Neuronal stem cell (in vitro differentiated cells): ENCODE results near the gene MTREX.

Experiments
- DNase-seq: peaks from one replicate; pipeline ENCODE4 v3.0.0-alpha.2; 2013; ENCODE audit warnings: low spot score
- H2AFZ ChIP-seq: one replicate; pipeline ENCODE4 v1.6.1; 2013; ENCODE audit warnings: mild to moderate bottlenecking, low read length, inconsistent platforms
- H2AK5ac ChIP-seq: 2 replicates; pipeline ENCODE4 v1.6.1; 2013; ENCODE audit warnings: low read depth, mild to moderate bottlenecking, inconsistent platforms, low read length, moderate library complexity, mixed read lengths
- H2BK120ac ChIP-seq: 2 replicates; pipeline ENCODE4 v1.6.1; 2013; ENCODE audit warnings: low read depth, mild to moderate bottlenecking, inconsistent platforms, low read length, moderate library complexity, mixed read lengths
- H2BK12ac ChIP-seq: one replicate; pipeline ENCODE4 v1.6.1; 2013; ENCODE audit warnings: low read length, inconsistent platforms
- H2BK15ac ChIP-seq: 2 replicates; pipeline ENCODE4 v1.6.1; 2013; ENCODE audit warnings: mild to moderate bottlenecking, low read length, inconsistent platforms, mixed read lengths
- H2BK5ac ChIP-seq: one replicate; pipeline ENCODE4 v1.6.1; 2013; ENCODE audit warnings: inconsistent platforms, mild to moderate bottlenecking, low read length, moderate library complexity
- H3K14ac ChIP-seq: one replicate; pipeline ENCODE4 v1.6.1; 2013; ENCODE audit warnings: low read length, inconsistent platforms
- H3K18ac ChIP-seq: 2 replicates; pipeline ENCODE4 v1.6.1; 2013; ENCODE audit warnings: low read length, inconsistent platforms
- H3K23ac ChIP-seq: 2 replicates; pipeline ENCODE4 v1.6.1; 2013; ENCODE audit warnings: low read depth, mild to moderate bottlenecking, mixed read lengths, low read length, inconsistent platforms; ENCODE audit not compliant: poor library complexity
- H3K27ac ChIP-seq: replicated peaks from 3 replicates; pipeline ENCODE4 v1.5.1; 2013; ENCODE audit warnings: low read length, inconsistent platforms
- H3K27me3 ChIP-seq, 3 experiments: 2 replicates each; pipeline ENCODE4 v1.6.1; 2013; ENCODE audit warnings: low read length in 3 of 3, mild to moderate bottlenecking in 2 of 3, inconsistent platforms in 1 of 3, low read depth in 1 of 3, mixed read lengths in 1 of 3, moderate library complexity in 1 of 3; ENCODE audit not compliant: control insufficient read depth in 3 of 3, insufficient read depth in 3 of 3
- H3K36me3 ChIP-seq, 2 donors: replicated peaks in 1 of 2; 2 replicates each; pipeline ENCODE4 v1.6.1; 2013; ENCODE audit warnings: low read length in 2 of 2; ENCODE audit not compliant: control insufficient read depth in 2 of 2, insufficient read depth in 2 of 2
- H3K4ac ChIP-seq: 2 replicates; pipeline ENCODE4 v1.6.1; 2013; ENCODE audit warnings: inconsistent platforms, mild to moderate bottlenecking, low read length, moderate library complexity
- H3K4me1 ChIP-seq, 2 donors: 1 replicate in 1 of 2; 2 replicates in 1 of 2; pipeline ENCODE4 v1.6.1; 2013; ENCODE audit warnings: low read length in 2 of 2, low read depth in 1 of 2; ENCODE audit not compliant: control insufficient read depth in 2 of 2, insufficient read depth in 1 of 2
- H3K4me2 ChIP-seq: one replicate; pipeline ENCODE4 v1.6.1; 2013; ENCODE audit warnings: mild to moderate bottlenecking, low read length, inconsistent platforms; ENCODE audit not compliant: insufficient read depth, poor library complexity, severe bottlenecking
- H3K4me3 ChIP-seq, 2 donors: 2 replicates each; pipeline ENCODE4 v1.5.1; 2013; ENCODE audit warnings: low read length in 2 of 2, mild to moderate bottlenecking in 2 of 2, inconsistent platforms in 1 of 2, moderate library complexity in 1 of 2
- H3K79me1 ChIP-seq: one replicate; pipeline ENCODE4 v1.6.1; 2013; ENCODE audit warnings: low read depth, mild to moderate bottlenecking, inconsistent platforms, low read length, moderate library complexity
- H3K9ac ChIP-seq: one replicate; pipeline ENCODE4 v1.6.1; 2013; ENCODE audit warnings: mild to moderate bottlenecking, low read depth, low read length, inconsistent platforms; ENCODE audit not compliant: poor library complexity
- H3K9me3 ChIP-seq, 2 donors: replicated peaks in 1 of 2; 2 replicates each; pipeline versions ENCODE3 to v1.6.1; 2013; ENCODE audit warnings: low read length in 2 of 2, mild to moderate bottlenecking in 2 of 2, inconsistent platforms in 1 of 2, low read depth in 1 of 2, mixed read lengths in 1 of 2, moderate library complexity in 1 of 2; ENCODE audit not compliant: control insufficient read depth in 2 of 2, insufficient read depth in 1 of 2
- H4K8ac ChIP-seq: one replicate; pipeline ENCODE4 v1.6.1; 2013; ENCODE audit warnings: low read depth, mild to moderate bottlenecking, inconsistent platforms, low read length, moderate library complexity
- H4K91ac ChIP-seq: one replicate; pipeline ENCODE4 v1.6.1; 2013; ENCODE audit warnings: low read length, low read depth, mild to moderate bottlenecking, inconsistent platforms; ENCODE audit not compliant: poor library complexity
- WGBS, 2 donors: extraction: QIAGEN DNeasy Blood & Tissue Kit; methylation state at CpG; one replicate each; pipeline ENCODE4 v1.1.7; 2013; ENCODE audit warnings: missing lambda C conversion rate in 2 of 2, mixed read lengths in 1 of 2; ENCODE audit not compliant: insufficient read length in 2 of 2, insufficient replicate concordance in 1 of 2; ENCODE audit errors: extremely low coverage in 2 of 2; 5-methylcytosine and 5-hydroxymethylcytosine counted together

MTREX gene

DNA sequence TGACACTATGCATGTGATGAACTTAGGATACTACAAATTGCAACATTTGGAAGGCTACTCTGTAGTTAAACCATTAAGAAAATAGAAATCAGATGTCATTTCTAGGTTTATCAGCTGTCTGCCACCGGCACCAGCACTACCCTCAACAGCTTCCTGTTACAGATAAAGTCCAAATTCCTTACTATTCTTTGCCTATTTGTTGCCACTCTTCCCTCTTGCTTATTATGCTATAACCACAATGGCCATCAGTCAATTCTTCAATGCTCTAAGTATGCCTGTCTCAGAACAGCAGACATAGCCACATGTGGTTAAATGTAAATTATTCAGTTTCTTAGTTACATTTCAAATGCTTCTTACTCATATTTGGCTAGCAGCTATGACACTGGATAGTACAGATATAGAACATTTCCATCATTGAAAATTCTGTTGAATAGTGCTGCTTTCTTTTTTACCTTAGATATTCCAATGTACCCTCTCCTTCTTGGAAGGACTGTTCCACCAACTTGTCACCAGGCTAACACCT lies 21.3 kb upstream of the MTREX start:
- H2AFZ ChIP-seq = no peak overlapping the region
- H2BK5ac ChIP-seq = no peak overlapping the region
- H3K9ac ChIP-seq = no peak overlapping the region
- no peak overlapping the region for H4K91ac ChIP-seq
- H3K23ac ChIP-seq = no peak overlapping the region
- H3K4ac ChIP-seq = no peak overlapping the region
- no peak overlapping the region for H3K18ac ChIP-seq
- H2BK120ac ChIP-seq = no peak overlapping the region
- no peaks in the 10 kb centered on the region for H3K79me1 ChIP-seq
- H4K8ac ChIP-seq = no peak overlapping the region
- no peak overlapping the region for H3K4me2 ChIP-seq
- H2BK12ac ChIP-seq = no peak overlapping the region
- no peaks in the 10 kb centered on the region for H3K4me1 ChIP-seq
- no peaks in the 10 kb centered on the region for H3K9me3 ChIP-seq
- H3K27me3 ChIP-seq = no peaks in the 10 kb centered on the region
- H2BK15ac ChIP-seq = no peak overlapping the region
- H3K4me3 ChIP-seq = no peak overlapping the region
- H2AK5ac ChIP-seq = no peak overlapping the region
- H3K27ac ChIP-seq = no peak overlapping the region
- H3K36me3 ChIP-seq = peaks cover 7 to 89% of the 10 kb centered on the region in 2 donors
- WGBS, 2 donors = no CpG with 5 or more reads among the region's 1 CpG
- no peak overlapping the region for H3K14ac ChIP-seq
- no peak for DNase-seq

DNA sequence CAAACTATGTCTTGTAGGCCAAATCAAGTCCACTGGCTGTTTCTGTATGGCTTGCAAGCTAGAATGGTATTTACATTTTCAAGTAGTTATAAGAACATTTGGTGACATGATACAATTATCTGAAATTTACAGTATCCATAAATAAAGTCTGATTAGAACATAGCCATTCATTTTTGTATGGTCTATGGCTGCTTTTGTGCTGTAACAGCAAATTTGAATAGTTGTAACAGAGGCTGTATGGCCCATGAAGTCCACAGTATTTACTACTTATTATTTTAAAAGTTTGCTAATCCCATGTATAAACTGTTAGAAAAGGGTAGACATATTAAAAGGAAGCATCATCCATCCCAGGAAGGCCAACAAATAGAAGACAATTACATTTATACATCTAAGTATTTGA lies 18.0 kb upstream of the MTREX start:
- no peak overlapping the region for H2BK5ac ChIP-seq
- no peak overlapping the region for H3K4me3 ChIP-seq
- H3K36me3 ChIP-seq = peaks cover 3 to 90% of the 10 kb centered on the region in 2 donors
- H4K8ac ChIP-seq = no peak overlapping the region
- no peak overlapping the region for H3K18ac ChIP-seq
- H3K23ac ChIP-seq = no peak overlapping the region
- no peaks in the 10 kb centered on the region for H3K4me1 ChIP-seq
- no peak overlapping the region for H3K27ac ChIP-seq
- no peak for DNase-seq
- no peak overlapping the region for H2BK15ac ChIP-seq
- no peaks in the 10 kb centered on the region for H3K27me3 ChIP-seq
- H3K9me3 ChIP-seq = no peaks in the 10 kb centered on the region
- H3K79me1 ChIP-seq = no peaks in the 10 kb centered on the region
- no peak overlapping the region for H3K14ac ChIP-seq
- H3K4ac ChIP-seq = no peak overlapping the region
- H2BK12ac ChIP-seq = no peak overlapping the region
- H2BK120ac ChIP-seq = no peak overlapping the region
- H4K91ac ChIP-seq = no peak overlapping the region
- H3K4me2 ChIP-seq = no peak overlapping the region
- no peak overlapping the region for H3K9ac ChIP-seq
- H2AK5ac ChIP-seq = no peak overlapping the region
- H2AFZ ChIP-seq = no peak overlapping the region

DNA sequence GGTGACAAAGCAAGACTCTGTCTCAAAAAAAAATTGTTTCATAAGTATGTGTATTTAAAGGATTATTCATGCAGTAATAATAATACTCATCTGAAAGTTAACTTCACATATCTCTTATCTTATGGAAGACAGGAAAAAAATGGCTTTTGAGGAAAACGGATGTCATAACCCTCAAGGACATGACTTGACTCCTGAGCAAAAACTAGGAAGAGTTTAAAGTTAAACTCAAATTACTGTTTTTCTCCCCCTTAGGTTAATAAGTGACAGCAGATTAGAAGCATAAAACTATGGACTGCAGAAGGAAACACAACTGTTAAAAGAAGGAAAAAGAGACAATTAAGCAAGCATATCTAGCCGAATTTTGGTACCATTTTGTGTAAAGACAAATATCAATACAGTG lies 16.8 kb upstream of the MTREX start:
- no CpG with 5 or more reads among the region's 2 CpGs for WGBS, 2 donors
- H2AFZ ChIP-seq = no peak overlapping the region
- no peak overlapping the region for H2BK15ac ChIP-seq
- H3K14ac ChIP-seq = no peak overlapping the region
- H3K9ac ChIP-seq = no peak overlapping the region
- no peaks in the 10 kb centered on the region for H3K27me3 ChIP-seq
- H2AK5ac ChIP-seq = no peak overlapping the region
- H2BK12ac ChIP-seq = no peak overlapping the region
- no peak overlapping the region for H2BK120ac ChIP-seq
- H3K9me3 ChIP-seq = peaks cover 0 to 3% of the 10 kb centered on the region in 2 donors
- no peak overlapping the region for H3K18ac ChIP-seq
- no peak overlapping the region for H4K91ac ChIP-seq
- no peak for DNase-seq
- H3K4me2 ChIP-seq = no peak overlapping the region
- no peak overlapping the region for H3K4me3 ChIP-seq
- no peak overlapping the region for H4K8ac ChIP-seq
- H3K36me3 ChIP-seq = peaks cover 3 to 90% of the 10 kb centered on the region in 2 donors
- H3K23ac ChIP-seq = no peak overlapping the region
- H3K79me1 ChIP-seq = no peaks in the 10 kb centered on the region
- no peak overlapping the region for H2BK5ac ChIP-seq
- no peak overlapping the region for H3K27ac ChIP-seq
- no peak overlapping the region for H3K4ac ChIP-seq
- no peaks in the 10 kb centered on the region for H3K4me1 ChIP-seq

DNA sequence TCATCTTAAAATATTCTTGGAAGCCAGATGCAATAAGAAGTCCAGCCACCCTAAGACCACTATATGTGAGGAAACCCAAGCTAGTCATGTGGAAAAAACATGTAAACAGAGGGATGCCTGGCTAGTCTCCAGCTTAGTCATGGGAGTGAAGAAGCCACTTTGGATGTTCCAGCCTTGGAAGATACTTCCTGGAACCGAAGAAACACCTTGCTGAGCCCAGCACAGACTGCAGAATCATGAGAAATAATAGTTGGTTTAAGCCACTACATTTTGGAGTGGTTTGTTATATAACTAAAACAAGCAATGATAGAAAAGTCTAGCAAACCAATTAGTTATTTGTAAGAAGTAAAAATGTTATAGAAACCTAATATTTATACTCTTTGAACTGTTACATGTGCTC lies 12.9 kb upstream of the MTREX start:
- Histone ChIP-seq H2AFZ (no peak overlapping the region), H3K9ac (no peak overlapping the region), H3K23ac (no peak overlapping the region), H3K27ac (no peak overlapping the region), H3K4me2 (no peak overlapping the region), H3K79me1 (peaks cover 2% of the 10 kb centered on the region), H3K27me3 (no peaks in the 10 kb centered on the region), H3K36me3 (peaks cover 0 to 88% of the 10 kb centered on the region in 2 donors), H3K14ac (no peak overlapping the region), H2BK5ac (no peak overlapping the region), H3K4ac (no peak overlapping the region), H4K8ac (no peak overlapping the region), H3K4me1 (no peaks in the 10 kb centered on the region), H4K91ac (no peak overlapping the region), H3K9me3 (peaks cover 0 to 6% of the 10 kb centered on the region in 2 donors), H2AK5ac (no peak overlapping the region), H2BK15ac (no peak overlapping the region), H3K4me3 (no peak overlapping the region), H3K18ac (no peak overlapping the region), H2BK12ac (no peak overlapping the region), H2BK120ac (no peak overlapping the region)
- no peak for DNase-seq
- WGBS, 2 donors = no CpG with 5 or more reads among the region's 1 CpG
